Neural cell (in vitro differentiated cells): ENCODE data around the gene VWA5B1. TPM values are rescaled to one million over a fixed set of nuclear protein-coding genes. Genes with fewer than 3 reads are reported as not detected.

ENCODE experiments used
- H2AFZ ChIP-seq: fragments of 200-600, 300-800 bp; sonication (generic), shearing (Covaris generic); 2 replicates; pipeline ENCODE4 v1.6.0; 2014; ENCODE audit warnings: low read depth, mild to moderate bottlenecking, antibody characterized with exemption, low read length, moderate library complexity
- H3F3A ChIP-seq: fragments of 200-600 bp; shearing (Covaris generic); 2 replicates; pipeline ENCODE4 v1.6.1; 2016; ENCODE audit warnings: mild to moderate bottlenecking, moderate library complexity, mixed read lengths, antibody characterized with exemption, low read length; ENCODE audit not compliant: insufficient read depth, poor library complexity, severe bottlenecking
- H3K27ac ChIP-seq: fragments of 200-600, 300-800 bp; sonication (generic), shearing (Covaris generic); 2 replicates; pipeline ENCODE4 v1.5.1; 2014; ENCODE audit warnings: mild to moderate bottlenecking, low read length, moderate library complexity
- H3K27me3 ChIP-seq: fragments of 300-800, 200-600 bp; sonication (generic), shearing (Covaris generic); 2 replicates; pipeline ENCODE4 v1.6.0; 2014; ENCODE audit warnings: mild to moderate bottlenecking, low read depth, low read length, moderate library complexity; ENCODE audit not compliant: insufficient read depth
- H3K36me3 ChIP-seq: fragments of 300-800, 200-600 bp; sonication (generic), shearing (Covaris generic); 2 replicates; pipeline ENCODE4 v1.5.1; 2014; ENCODE audit warnings: mild to moderate bottlenecking, antibody characterized with exemption, low read length, moderate library complexity; ENCODE audit not compliant: insufficient read depth
- H3K4me2 ChIP-seq: fragments of 300-800, 200-600 bp; sonication (generic), shearing (Covaris generic); 2 replicates; pipeline ENCODE4 v1.6.0; 2014; ENCODE audit warnings: mild to moderate bottlenecking, low read length
- H3K4me3 ChIP-seq: fragments of 300-800, 200-600 bp; sonication (generic), shearing (Covaris generic); 2 replicates; pipeline ENCODE4 v1.5.1; 2014; ENCODE audit warnings: mild to moderate bottlenecking, low read length, moderate library complexity
- H3K79me2 ChIP-seq: fragments of 200-600 bp; shearing (Covaris generic); replicated peaks from 2 replicates; pipeline ENCODE4 v1.6.0; 2014; ENCODE audit warnings: mild to moderate bottlenecking, low read length, moderate library complexity; ENCODE audit not compliant: insufficient read depth
- H3K9ac ChIP-seq: fragments of 300-800, 200-600 bp; sonication (generic), shearing (Covaris generic); 2 replicates; pipeline ENCODE4 v1.6.1; 2016; ENCODE audit warnings: mild to moderate bottlenecking, low read length, mixed read lengths
- H3K9me2 ChIP-seq: fragments of 200-600 bp; shearing (Covaris generic); 2 replicates; pipeline ENCODE4 v1.6.1; 2016; ENCODE audit warnings: mild to moderate bottlenecking, low read length, mixed read lengths; ENCODE audit not compliant: insufficient read depth
- H3K9me3 ChIP-seq: fragments of 200-600, 300-800 bp; sonication (generic), shearing (Covaris generic); 2 replicates; pipeline ENCODE4 v1.6.1; 2016; ENCODE audit warnings: mild to moderate bottlenecking, mixed run types, low read length, moderate library complexity, mixed read lengths
- H4K20me1 ChIP-seq: fragments of 200-600 bp; shearing (Covaris generic); 2 replicates; pipeline ENCODE4 v1.6.1; 2016; ENCODE audit warnings: mild to moderate bottlenecking, mixed run types; ENCODE audit not compliant: insufficient read depth
- EP300 ChIP-seq: fragments of 450-650 bp; conservative IDR thresholded peaks from 2 replicates; pipeline ENCODE4 v1.6.1; 2014; ENCODE audit warnings: antibody characterized with exemption, mild to moderate bottlenecking, moderate library complexity; ENCODE audit not compliant: poor library complexity, severe bottlenecking
- EZH2 ChIP-seq: fragments of 200-600, 300-800 bp; shearing (Covaris generic), sonication (generic); IDR thresholded peaks from 2 replicates; pipeline ENCODE4 v1.6.1; 2014; ENCODE audit warnings: antibody characterized with exemption, low read length, borderline replicate concordance, mild to moderate bottlenecking; ENCODE audit not compliant: insufficient read depth, poor library complexity, severe bottlenecking
- MXI1 ChIP-seq: fragments of 450-650 bp; conservative IDR thresholded peaks from 2 replicates; pipeline ENCODE4 v1.6.1; 2014; ENCODE audit warnings: antibody characterized with exemption, mild to moderate bottlenecking; ENCODE audit not compliant: poor library complexity, severe bottlenecking
- POLR2AphosphoS5 ChIP-seq: IDR thresholded peaks from 2 replicates; pipeline ENCODE4 v1.6.1; 2012
- RAD21 ChIP-seq: fragments of 450-650 bp; conservative IDR thresholded peaks from 2 replicates; pipeline ENCODE4 v1.6.1; 2014; ENCODE audit warnings: antibody characterized with exemption, mild to moderate bottlenecking, moderate library complexity
- SMC3 ChIP-seq: fragments of 450-650 bp; conservative IDR thresholded peaks from 2 replicates; pipeline ENCODE4 v1.6.1; 2014; ENCODE audit warnings: antibody characterized with exemption, mild to moderate bottlenecking, moderate library complexity; ENCODE audit not compliant: poor library complexity
- polyA plus RNA-seq: library from polyadenylated mRNA; depleted of rRNA; stranded (reverse); fragments of >200 nt; gene quantifications from 2 replicates; pipeline ENCODE4 v1.2.3, GENCODE V29; 2014
- TF ChIP-seq, protein P1 (sequence below): IDR thresholded peaks from 2 replicates; pipeline ENCODE4 v1.6.1; 2012; ENCODE audit warnings: borderline replicate concordance
- TF ChIP-seq, protein P2 (sequence below): fragments of 450-650 bp; IDR thresholded peaks from 2 replicates; pipeline ENCODE4 v1.5.1; 2014; ENCODE audit warnings: antibody characterized with exemption, mild to moderate bottlenecking, moderate library complexity; ENCODE audit not compliant: poor library complexity, severe bottlenecking

Gene VWA5B1
- polyA plus RNA-seq, 1 donor from 2014 or later, result 0.27 TPM

- H3K9me2 ChIP-seq, result no peaks in the 10 kb centered on the region
- H3K9me3 ChIP-seq, result no peaks in the 10 kb centered on the region
- no peak overlapping the region for H2AFZ ChIP-seq
- no peak overlapping the region for H3K27ac ChIP-seq
- TF ChIP-seq, protein P1, sequence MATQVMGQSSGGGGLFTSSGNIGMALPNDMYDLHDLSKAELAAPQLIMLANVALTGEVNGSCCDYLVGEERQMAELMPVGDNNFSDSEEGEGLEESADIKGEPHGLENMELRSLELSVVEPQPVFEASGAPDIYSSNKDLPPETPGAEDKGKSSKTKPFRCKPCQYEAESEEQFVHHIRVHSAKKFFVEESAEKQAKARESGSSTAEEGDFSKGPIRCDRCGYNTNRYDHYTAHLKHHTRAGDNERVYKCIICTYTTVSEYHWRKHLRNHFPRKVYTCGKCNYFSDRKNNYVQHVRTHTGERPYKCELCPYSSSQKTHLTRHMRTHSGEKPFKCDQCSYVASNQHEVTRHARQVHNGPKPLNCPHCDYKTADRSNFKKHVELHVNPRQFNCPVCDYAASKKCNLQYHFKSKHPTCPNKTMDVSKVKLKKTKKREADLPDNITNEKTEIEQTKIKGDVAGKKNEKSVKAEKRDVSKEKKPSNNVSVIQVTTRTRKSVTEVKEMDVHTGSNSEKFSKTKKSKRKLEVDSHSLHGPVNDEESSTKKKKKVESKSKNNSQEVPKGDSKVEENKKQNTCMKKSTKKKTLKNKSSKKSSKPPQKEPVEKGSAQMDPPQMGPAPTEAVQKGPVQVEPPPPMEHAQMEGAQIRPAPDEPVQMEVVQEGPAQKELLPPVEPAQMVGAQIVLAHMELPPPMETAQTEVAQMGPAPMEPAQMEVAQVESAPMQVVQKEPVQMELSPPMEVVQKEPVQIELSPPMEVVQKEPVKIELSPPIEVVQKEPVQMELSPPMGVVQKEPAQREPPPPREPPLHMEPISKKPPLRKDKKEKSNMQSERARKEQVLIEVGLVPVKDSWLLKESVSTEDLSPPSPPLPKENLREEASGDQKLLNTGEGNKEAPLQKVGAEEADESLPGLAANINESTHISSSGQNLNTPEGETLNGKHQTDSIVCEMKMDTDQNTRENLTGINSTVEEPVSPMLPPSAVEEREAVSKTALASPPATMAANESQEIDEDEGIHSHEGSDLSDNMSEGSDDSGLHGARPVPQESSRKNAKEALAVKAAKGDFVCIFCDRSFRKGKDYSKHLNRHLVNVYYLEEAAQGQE, result no peak
- TF ChIP-seq EP300 (no peak), EZH2 (no peak)
- no peaks in the 10 kb centered on the region for H3K79me2 ChIP-seq
- no peak overlapping the region for H3K4me3 ChIP-seq
- H3K4me2 ChIP-seq, result no peak overlapping the region
- H3K9ac ChIP-seq, result no peak overlapping the region
- no peaks in the 10 kb centered on the region for H3F3A ChIP-seq
- no peaks in the 10 kb centered on the region for H3K36me3 ChIP-seq
- H4K20me1 ChIP-seq, result no peaks in the 10 kb centered on the region
- H3K27me3 ChIP-seq, result no peaks in the 10 kb centered on the region
Observed at GRCh38 chr1:20280341-20280740, 10.3 kb upstream of the VWA5B1 start.

- Histone ChIP-seq H3F3A (no peaks in the 10 kb centered on the region), H3K9ac (no peak overlapping the region), H3K27me3 (no peaks in the 10 kb centered on the region), H3K9me3 (no peaks in the 10 kb centered on the region), H3K4me3 (no peak overlapping the region), H3K4me2 (no peak overlapping the region), H4K20me1 (no peaks in the 10 kb centered on the region), H3K27ac (no peak overlapping the region), H2AFZ (no peak overlapping the region), H3K36me3 (no peaks in the 10 kb centered on the region), H3K9me2 (no peaks in the 10 kb centered on the region), H3K79me2 (no peaks in the 10 kb centered on the region)
- no peak for TF ChIP-seq POLR2AphosphoS5
- no peak for TF ChIP-seq EP300
- TF ChIP-seq, protein P1, result no peak
- no peak for TF ChIP-seq MXI1
- no peak for TF ChIP-seq RAD21
- TF ChIP-seq, protein P2, sequence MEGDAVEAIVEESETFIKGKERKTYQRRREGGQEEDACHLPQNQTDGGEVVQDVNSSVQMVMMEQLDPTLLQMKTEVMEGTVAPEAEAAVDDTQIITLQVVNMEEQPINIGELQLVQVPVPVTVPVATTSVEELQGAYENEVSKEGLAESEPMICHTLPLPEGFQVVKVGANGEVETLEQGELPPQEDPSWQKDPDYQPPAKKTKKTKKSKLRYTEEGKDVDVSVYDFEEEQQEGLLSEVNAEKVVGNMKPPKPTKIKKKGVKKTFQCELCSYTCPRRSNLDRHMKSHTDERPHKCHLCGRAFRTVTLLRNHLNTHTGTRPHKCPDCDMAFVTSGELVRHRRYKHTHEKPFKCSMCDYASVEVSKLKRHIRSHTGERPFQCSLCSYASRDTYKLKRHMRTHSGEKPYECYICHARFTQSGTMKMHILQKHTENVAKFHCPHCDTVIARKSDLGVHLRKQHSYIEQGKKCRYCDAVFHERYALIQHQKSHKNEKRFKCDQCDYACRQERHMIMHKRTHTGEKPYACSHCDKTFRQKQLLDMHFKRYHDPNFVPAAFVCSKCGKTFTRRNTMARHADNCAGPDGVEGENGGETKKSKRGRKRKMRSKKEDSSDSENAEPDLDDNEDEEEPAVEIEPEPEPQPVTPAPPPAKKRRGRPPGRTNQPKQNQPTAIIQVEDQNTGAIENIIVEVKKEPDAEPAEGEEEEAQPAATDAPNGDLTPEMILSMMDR, result no peak
- no peak for TF ChIP-seq SMC3
Observed at GRCh38 chr1:20280906-20281305, 9.8 kb upstream of the VWA5B1 start.
